Measurements from ENCODE around the gene BTNL9. TPM values are rescaled to one million over a fixed set of nuclear protein-coding genes. Genes with fewer than 3 reads are reported as not detected.

Gene BTNL9
- polyA plus RNA-seq, 1 donor from 2014 or later: 13.9 TPM

- Histone ChIP-seq H3K79me2 (replicated peaks; ENCODE audit: insufficient read depth, low read length) (no peaks in the 10 kb centered on the region), H4K20me1 (ENCODE audit: insufficient read depth) (no peaks in the 10 kb centered on the region)
Measured at GRCh38 chr5:181087309-181087708, 47.2 kb downstream of the BTNL9 start.

DNA sequence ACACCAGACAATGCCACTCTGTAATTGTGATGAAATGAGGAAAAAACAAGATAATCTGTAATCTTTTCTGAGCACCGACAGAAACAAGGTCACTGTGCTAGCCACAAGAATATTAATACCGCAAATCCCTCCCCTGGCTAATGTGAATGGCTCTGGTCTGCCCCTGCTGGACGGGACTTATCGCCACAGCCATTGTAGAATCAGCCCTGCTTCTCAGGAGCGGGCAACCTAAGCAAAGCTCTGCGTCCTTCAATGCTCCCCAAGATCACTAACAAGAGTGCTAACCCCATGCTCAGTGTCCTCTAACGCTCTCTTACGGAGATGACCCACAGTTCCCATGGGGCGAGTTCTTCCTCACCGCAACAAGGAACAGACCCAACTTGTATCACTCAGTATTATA, 48.2 kb downstream of the BTNL9 start:
- Histone ChIP-seq H3F3A (ENCODE audit: insufficient read depth, low read length, poor library complexity, severe bottlenecking) (no peaks in the 10 kb centered on the region), H3K4me3 (ENCODE audit: low read length) (no peak overlapping the region), H4K20me1 (ENCODE audit: insufficient read depth) (no peaks in the 10 kb centered on the region), H3K36me3 (ENCODE audit: insufficient read depth, low read length) (no peaks in the 10 kb centered on the region), H3K9ac (ENCODE audit: low read length) (no peak overlapping the region), H2AFZ (ENCODE audit: low read depth, low read length) (no peak overlapping the region), H3K27ac (ENCODE audit: low read length) (no peak overlapping the region), H3K9me2 (ENCODE audit: insufficient read depth, low read length) (no peaks in the 10 kb centered on the region), H3K79me2 (replicated peaks; ENCODE audit: insufficient read depth, low read length) (no peaks in the 10 kb centered on the region), H3K27me3 (ENCODE audit: insufficient read depth, low read depth, low read length) (no peaks in the 10 kb centered on the region), H3K9me3 (ENCODE audit: low read length) (no peaks in the 10 kb centered on the region), H3K4me2 (ENCODE audit: low read length) (no peak overlapping the region)
- TF ChIP-seq TAF1 (IDR thresholded peaks at IDR 0.05; ENCODE audit: low read depth): no peak
- TF ChIP-seq EZH2 (IDR thresholded peaks at IDR 0.05; ENCODE audit: borderline replicate concordance, insufficient read depth, low read length, poor library complexity, severe bottlenecking): no peak
- no peak for TF ChIP-seq SMC3 (conservative IDR thresholded peaks at IDR 0.05; ENCODE audit: poor library complexity)
- no peak for TF ChIP-seq EP300 (conservative IDR thresholded peaks at IDR 0.05; ENCODE audit: poor library complexity, severe bottlenecking)
- no peak for TF ChIP-seq POLR2AphosphoS5 (IDR thresholded peaks at IDR 0.05)
- TF ChIP-seq, protein P1, sequence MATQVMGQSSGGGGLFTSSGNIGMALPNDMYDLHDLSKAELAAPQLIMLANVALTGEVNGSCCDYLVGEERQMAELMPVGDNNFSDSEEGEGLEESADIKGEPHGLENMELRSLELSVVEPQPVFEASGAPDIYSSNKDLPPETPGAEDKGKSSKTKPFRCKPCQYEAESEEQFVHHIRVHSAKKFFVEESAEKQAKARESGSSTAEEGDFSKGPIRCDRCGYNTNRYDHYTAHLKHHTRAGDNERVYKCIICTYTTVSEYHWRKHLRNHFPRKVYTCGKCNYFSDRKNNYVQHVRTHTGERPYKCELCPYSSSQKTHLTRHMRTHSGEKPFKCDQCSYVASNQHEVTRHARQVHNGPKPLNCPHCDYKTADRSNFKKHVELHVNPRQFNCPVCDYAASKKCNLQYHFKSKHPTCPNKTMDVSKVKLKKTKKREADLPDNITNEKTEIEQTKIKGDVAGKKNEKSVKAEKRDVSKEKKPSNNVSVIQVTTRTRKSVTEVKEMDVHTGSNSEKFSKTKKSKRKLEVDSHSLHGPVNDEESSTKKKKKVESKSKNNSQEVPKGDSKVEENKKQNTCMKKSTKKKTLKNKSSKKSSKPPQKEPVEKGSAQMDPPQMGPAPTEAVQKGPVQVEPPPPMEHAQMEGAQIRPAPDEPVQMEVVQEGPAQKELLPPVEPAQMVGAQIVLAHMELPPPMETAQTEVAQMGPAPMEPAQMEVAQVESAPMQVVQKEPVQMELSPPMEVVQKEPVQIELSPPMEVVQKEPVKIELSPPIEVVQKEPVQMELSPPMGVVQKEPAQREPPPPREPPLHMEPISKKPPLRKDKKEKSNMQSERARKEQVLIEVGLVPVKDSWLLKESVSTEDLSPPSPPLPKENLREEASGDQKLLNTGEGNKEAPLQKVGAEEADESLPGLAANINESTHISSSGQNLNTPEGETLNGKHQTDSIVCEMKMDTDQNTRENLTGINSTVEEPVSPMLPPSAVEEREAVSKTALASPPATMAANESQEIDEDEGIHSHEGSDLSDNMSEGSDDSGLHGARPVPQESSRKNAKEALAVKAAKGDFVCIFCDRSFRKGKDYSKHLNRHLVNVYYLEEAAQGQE (IDR thresholded peaks at IDR 0.05; ENCODE audit: borderline replicate concordance): no peak
- TF ChIP-seq RAD21 (conservative IDR thresholded peaks at IDR 0.05): no peak
- no peak for TF ChIP-seq CTCF (IDR thresholded peaks at IDR 0.05; ENCODE audit: poor library complexity, severe bottlenecking)
- TF ChIP-seq MXI1 (conservative IDR thresholded peaks at IDR 0.05; ENCODE audit: poor library complexity, severe bottlenecking): no peak

More at GRCh38 chr5:181087309-181087708, 47.2 kb downstream of the BTNL9 start:
- no peak for TF ChIP-seq TAF1 (IDR thresholded peaks at IDR 0.05; ENCODE audit: low read depth)
- TF ChIP-seq POLR2AphosphoS5 (IDR thresholded peaks at IDR 0.05): no peak
- TF ChIP-seq, protein P1 (IDR thresholded peaks at IDR 0.05; ENCODE audit: borderline replicate concordance): no peak
- TF ChIP-seq EZH2 (IDR thresholded peaks at IDR 0.05; ENCODE audit: borderline replicate concordance, insufficient read depth, low read length, poor library complexity, severe bottlenecking): no peak
- no peak for TF ChIP-seq CTCF (IDR thresholded peaks at IDR 0.05; ENCODE audit: poor library complexity, severe bottlenecking)
- TF ChIP-seq RAD21 (conservative IDR thresholded peaks at IDR 0.05): no peak
- TF ChIP-seq SMC3 (conservative IDR thresholded peaks at IDR 0.05; ENCODE audit: poor library complexity): no peak
- no peak for TF ChIP-seq EP300 (conservative IDR thresholded peaks at IDR 0.05; ENCODE audit: poor library complexity, severe bottlenecking)
- TF ChIP-seq MXI1 (conservative IDR thresholded peaks at IDR 0.05; ENCODE audit: poor library complexity, severe bottlenecking): no peak
- Histone ChIP-seq H3K36me3 (ENCODE audit: insufficient read depth, low read length) (no peaks in the 10 kb centered on the region), H2AFZ (ENCODE audit: low read depth, low read length) (no peak overlapping the region), H3K9ac (ENCODE audit: low read length) (no peak overlapping the region), H3K9me3 (ENCODE audit: low read length) (no peaks in the 10 kb centered on the region), H3K4me3 (ENCODE audit: low read length) (no peak overlapping the region), H3K27me3 (ENCODE audit: insufficient read depth, low read depth, low read length) (no peaks in the 10 kb centered on the region), H3K27ac (ENCODE audit: low read length) (no peak overlapping the region), H3K9me2 (ENCODE audit: insufficient read depth, low read length) (no peaks in the 10 kb centered on the region), H3K4me2 (ENCODE audit: low read length) (no peak overlapping the region), H3F3A (ENCODE audit: insufficient read depth, low read length, poor library complexity, severe bottlenecking) (no peaks in the 10 kb centered on the region)

All from neural cell (in vitro differentiated cells).